Caco-2 (cell line): ENCODE measurements around the gene EXOC3. TPM values are rescaled to one million over a fixed set of nuclear protein-coding genes. Genes with fewer than 3 reads are reported as not detected.

Source experiments
- BruUV-seq: library from RNA; stranded (reverse); fragments of 400-500 nt; replicated peaks from 2 replicates; lab custom pipeline; 2021; lab: Mats Ljungman, UMichigan
- CTCF ChIA-PET: fragments of 300-600 bp; sonication (Branson Sonifier 250); formaldehyde crosslinking; loops from one replicate; lab custom pipeline; 2022; ENCODE audit warnings: antibody characterized with exemption; lab: Charles Lee
- POLR2A ChIA-PET: fragments of 300-600 bp; sonication (Branson Sonifier 250); formaldehyde crosslinking; loops from one replicate; lab custom pipeline; 2022; ENCODE audit warnings: antibody characterized with exemption; lab: Charles Lee
- DNase-seq, 2 experiments: peaks; one replicate each; pipeline versions ENCODE4 v3.0.0 to v3.0.0-alpha.2; 2020 to 2022
- H3K27me3 ChIP-seq: replicated peaks from 2 replicates; pipeline ENCODE4 v1.6.0; 2011; ENCODE audit warnings: low read length; ENCODE audit not compliant: control insufficient read depth, insufficient read depth
- H3K36me3 ChIP-seq: 2 replicates; pipeline ENCODE4 v1.5.1; 2011; ENCODE audit warnings: low read length; ENCODE audit not compliant: control insufficient read depth, insufficient read depth
- H3K4me1 ChIP-seq: fragments of 250-450 bp; sonication (Bioruptor Pico); 2 replicates; pipeline ENCODE4 v1.5.1; 2020; ENCODE audit warnings: mild to moderate bottlenecking
- H3K4me3 ChIP-seq: 2 replicates; pipeline ENCODE4 v1.5.1; 2011; ENCODE audit warnings: low read depth, mild to moderate bottlenecking, control low read depth, low read length
- H3K9me3 ChIP-seq: fragments of 250-450 bp; sonication (Bioruptor Pico); 2 replicates; pipeline ENCODE4 v1.5.1; 2020; ENCODE audit warnings: mild to moderate bottlenecking, moderate library complexity
- H3K27ac Mint-ChIP-seq: one replicate; pipeline ENCODE4 v1.8.0; 2022; ENCODE audit warnings: mixed read lengths; ENCODE audit not compliant: unreplicated experiment
- H3K27me3 Mint-ChIP-seq: one replicate; pipeline ENCODE4 v1.8.0; 2022; ENCODE audit warnings: mixed read lengths; ENCODE audit not compliant: insufficient read depth, unreplicated experiment
- H3K36me3 Mint-ChIP-seq: one replicate; pipeline ENCODE4 v1.8.0; 2022; ENCODE audit warnings: mild to moderate bottlenecking, mixed read lengths; ENCODE audit not compliant: insufficient read depth, unreplicated experiment
- H3K4me1 Mint-ChIP-seq: one replicate; pipeline ENCODE4 v1.8.0; 2022; ENCODE audit warnings: low read depth, mixed read lengths; ENCODE audit not compliant: unreplicated experiment
- H3K4me3 Mint-ChIP-seq: one replicate; pipeline ENCODE4 v1.8.0; 2022; ENCODE audit warnings: mild to moderate bottlenecking, moderate library complexity, mixed read lengths; ENCODE audit not compliant: unreplicated experiment
- H3K9me3 Mint-ChIP-seq: one replicate; pipeline ENCODE4 v1.8.0; 2022; ENCODE audit warnings: mixed read lengths; ENCODE audit not compliant: unreplicated experiment
- CTCF ChIP-seq, 2 experiments: fragments of 200-600 bp in 1 of 2; IDR thresholded peaks; 1 replicate in 1 of 2; 2 replicates in 1 of 2; pipeline versions ENCODE4 v1.5.1 to v1.8.0; 2011 to 2022; ENCODE audit warnings: antibody characterized with exemption in 1 of 2, control low read depth in 1 of 2, inconsistent platforms in 1 of 2, low read depth in 1 of 2, low read length in 1 of 2, mild to moderate bottlenecking in 1 of 2, moderate library complexity in 1 of 2; ENCODE audit not compliant: insufficient read depth in 1 of 2, severe bottlenecking in 1 of 2, unreplicated experiment in 1 of 2
- intact Hi-C: fragments of 100-400 bp; cut with micrococcal nuclease; formaldehyde crosslinking; loops from one replicate; pipeline ENCODE4 v1.10.0; 2022; ENCODE audit not compliant: unreplicated experiment
- total RNA-seq: library from RNA; stranded (reverse); gene quantifications from 2 replicates; pipeline ENCODE4 v1.2.3, GENCODE V29; 2022

The EXOC3 gene
- total RNA-seq, 1 experiment from 2014 or later: 44.5 TPM

GRCh38 chr5:513216-514100 lies 70.5 kb downstream of the EXOC3 start:
- H3K4me3 ChIP-seq: no peak overlapping the region
- peaks cover 14% of the 10 kb centered on the region for H3K27me3 Mint-ChIP-seq
- no peaks in the 10 kb centered on the region for H3K27me3 ChIP-seq
- H3K36me3 Mint-ChIP-seq: no peaks in the 10 kb centered on the region
- no peak for DNase-seq
- no TSS peak for BruUV-seq
- H3K36me3 ChIP-seq: no peaks in the 10 kb centered on the region
- H3K9me3 ChIP-seq: no peaks in the 10 kb centered on the region
- H3K4me1 ChIP-seq: no peaks in the 10 kb centered on the region; the same call in 1 of the 2 replicates
- POLR2A ChIA-PET: no interaction called here
- no peak for TF ChIP-seq CTCF (IDR thresholded peaks at IDR 0.05; ENCODE audit: insufficient read depth in 1 of 2, low read depth in 1 of 2, low read length in 1 of 2, severe bottlenecking in 1 of 2, unreplicated experiment in 1 of 2)
- CTCF ChIA-PET: no interaction called here
- no peaks in the 10 kb centered on the region for H3K4me1 Mint-ChIP-seq
- intact Hi-C loops: no loop called here
- no peak overlapping the region for H3K27ac Mint-ChIP-seq
- peaks cover 16% of the 10 kb centered on the region for H3K9me3 Mint-ChIP-seq
- no peak overlapping the region for H3K4me3 Mint-ChIP-seq

- Histone ChIP-seq H3K36me3 (no peaks in the 10 kb centered on the region), H3K4me1 (no peaks in the 10 kb centered on the region; the same call in 1 of the 2 replicates), H3K9me3 (no peaks in the 10 kb centered on the region), H3K4me3 (no peak overlapping the region), H3K27me3 (no peaks in the 10 kb centered on the region)
- H3K4me1 Mint-ChIP-seq: no peaks in the 10 kb centered on the region
- CTCF ChIA-PET: no interaction called here
- peaks cover 13% of the 10 kb centered on the region for H3K27me3 Mint-ChIP-seq
- no peak overlapping the region for H3K4me3 Mint-ChIP-seq
- no peak for DNase-seq
- H3K27ac Mint-ChIP-seq: no peak overlapping the region
- no TSS peak for BruUV-seq
- H3K36me3 Mint-ChIP-seq: no peaks in the 10 kb centered on the region
- intact Hi-C loops: no loop called here
- no peak for TF ChIP-seq CTCF (IDR thresholded peaks at IDR 0.05; ENCODE audit: insufficient read depth in 1 of 2, low read depth in 1 of 2, low read length in 1 of 2, severe bottlenecking in 1 of 2, unreplicated experiment in 1 of 2)
- POLR2A ChIA-PET: no interaction called here
- H3K9me3 Mint-ChIP-seq: peaks cover 16% of the 10 kb centered on the region
Measured at GRCh38 chr5:514101-514485, 71.1 kb downstream of the EXOC3 start.

- no peaks in the 10 kb centered on the region for H3K36me3 Mint-ChIP-seq
- no peak for TF ChIP-seq CTCF (IDR thresholded peaks at IDR 0.05; ENCODE audit: insufficient read depth in 1 of 2, low read depth in 1 of 2, low read length in 1 of 2, severe bottlenecking in 1 of 2, unreplicated experiment in 1 of 2)
- H3K4me1 ChIP-seq: no peaks in the 10 kb centered on the region; the same call in 1 of the 2 replicates
- H3K27me3 ChIP-seq: no peaks in the 10 kb centered on the region
- peaks cover 11% of the 10 kb centered on the region for H3K27me3 Mint-ChIP-seq
- no peak overlapping the region for H3K27ac Mint-ChIP-seq
- H3K9me3 ChIP-seq: no peaks in the 10 kb centered on the region
- intact Hi-C loops: no loop called here
- POLR2A ChIA-PET: no interaction called here
- no TSS peak for BruUV-seq
- H3K4me1 Mint-ChIP-seq: no peaks in the 10 kb centered on the region
- H3K4me3 Mint-ChIP-seq: no peak overlapping the region
- DNase-seq: no peak
- CTCF ChIA-PET: no interaction called here
- no peaks in the 10 kb centered on the region for H3K36me3 ChIP-seq
- H3K4me3 ChIP-seq: no peak overlapping the region
- H3K9me3 Mint-ChIP-seq: peaks cover 16% of the 10 kb centered on the region
Measured at GRCh38 chr5:514673-515072, 71.7 kb downstream of the EXOC3 start.
